ENCODE measurements around the gene ZC3H12A.

Gene ZC3H12A

GRCh38 chr1:37455516-37455915 is 18.9 kb upstream of the ZC3H12A start:
- no peak for DNase-seq
- ATAC-seq, result no peak

GRCh38 chr1:37456614-37457013 is 17.8 kb upstream of the ZC3H12A start:
- no peak for DNase-seq
- no peak for ATAC-seq

GRCh38 chr1:37458551-37458950 is 15.8 kb upstream of the ZC3H12A start:
- ATAC-seq (no peak), DNase-seq (no peak)

- ATAC-seq (no peak), DNase-seq (no peak)
Observed at GRCh38 chr1:37461698-37462436, 12.5 kb upstream of the ZC3H12A start.

GRCh38 chr1:37464443-37464842 is 9.9 kb upstream of the ZC3H12A start:
- ATAC-seq, result no peak
- no peak for DNase-seq

- no peak for ATAC-seq
- DNase-seq, result no peak
Observed at GRCh38 chr1:37465593-37466517, 8.5 kb upstream of the ZC3H12A start.

GRCh38 chr1:37468037-37468436 is 6.3 kb upstream of the ZC3H12A start:
- ATAC-seq, result no peak
- no peak for DNase-seq

GRCh38 chr1:37469386-37469785 is 5.0 kb upstream of the ZC3H12A start:
- ATAC-seq, result no peak
- no peak for DNase-seq

GRCh38 chr1:37471345-37472231 is 2.8 kb upstream of the ZC3H12A start:
- ATAC-seq (no peak), DNase-seq (no peak)

- ATAC-seq (no peak), DNase-seq (no peak)
Observed at GRCh38 chr1:37472281-37472680, 2.1 kb upstream of the ZC3H12A start.

GRCh38 chr1:37472994-37473393 is 1.4 kb upstream of the ZC3H12A start:
- DNase-seq (no peak), ATAC-seq (no peak)

- DNase-seq, result peak; percentile 60
Observed at GRCh38 chr1:37473431-37474045, 842 bp upstream of the ZC3H12A start.

GRCh38 chr1:37474697-37475379 is 458 bp downstream of the ZC3H12A start:
- ATAC-seq (no peak), DNase-seq (no peak)

More at GRCh38 chr1:37473431-37474045, 842 bp upstream of the ZC3H12A start:
- ATAC-seq, result peak; percentile 24

GRCh38 chr1:37475380-37476086 is 1.2 kb downstream of the ZC3H12A start:
- ATAC-seq (no peak), DNase-seq (no peak)

GRCh38 chr1:37476087-37476452 is 1.7 kb downstream of the ZC3H12A start:
- ATAC-seq, result no peak
- DNase-seq, result no peak

GRCh38 chr1:37476460-37477197 is 2.2 kb downstream of the ZC3H12A start:
- DNase-seq (no peak), ATAC-seq (no peak)

GRCh38 chr1:37477198-37477931 is 3.0 kb downstream of the ZC3H12A start:
- ATAC-seq (peak; percentile 38), DNase-seq (peak; percentile 88)

GRCh38 chr1:37477946-37478345 is 3.6 kb downstream of the ZC3H12A start:
- DNase-seq, result no peak
- ATAC-seq, result no peak

GRCh38 chr1:37478451-37478881 is 4.1 kb downstream of the ZC3H12A start:
- DNase-seq, result peak; percentile 61
- ATAC-seq, result peak; percentile 47

Measured in stimulated activated naive CD8-positive, alpha-beta T cell treated with anti-CD3 and anti-CD28 coated beads, Interleukin-15, Interleukin-2, amounts not matched to agents 100 U/mL and 50 U/mL, for 24 hours (primary cell).